Measurements from ENCODE around the gene LINS1. TPM values are rescaled to one million over a fixed set of nuclear protein-coding genes. Genes with fewer than 3 reads are reported as not detected.
A peak's percentile ranks its signal among the peaks of the same experiment; 100 is the strongest.

LINS1 gene
- total RNA-seq, 1 donor from 2014 or later = 14.6 TPM

DNA sequence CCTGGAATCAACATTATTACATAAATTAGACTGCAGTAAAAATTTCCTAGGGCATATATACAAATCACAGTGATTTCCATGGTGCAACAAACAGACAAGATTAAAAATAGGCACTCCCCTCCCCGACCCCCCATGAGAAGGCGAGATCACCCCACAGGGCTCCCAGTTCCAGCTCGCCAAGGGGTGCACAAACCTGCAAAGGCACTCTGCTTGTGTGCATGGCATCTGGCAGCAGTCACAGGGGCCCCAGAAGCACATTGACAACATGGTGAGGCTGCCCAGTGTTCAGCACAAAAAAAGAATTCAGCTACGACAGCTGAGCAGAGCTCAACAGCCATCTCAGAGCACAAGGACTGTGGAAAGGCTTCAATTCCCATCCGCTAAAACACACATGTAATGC is 54.0 kb downstream of the LINS1 start:
- no peak for ATAC-seq

DNA sequence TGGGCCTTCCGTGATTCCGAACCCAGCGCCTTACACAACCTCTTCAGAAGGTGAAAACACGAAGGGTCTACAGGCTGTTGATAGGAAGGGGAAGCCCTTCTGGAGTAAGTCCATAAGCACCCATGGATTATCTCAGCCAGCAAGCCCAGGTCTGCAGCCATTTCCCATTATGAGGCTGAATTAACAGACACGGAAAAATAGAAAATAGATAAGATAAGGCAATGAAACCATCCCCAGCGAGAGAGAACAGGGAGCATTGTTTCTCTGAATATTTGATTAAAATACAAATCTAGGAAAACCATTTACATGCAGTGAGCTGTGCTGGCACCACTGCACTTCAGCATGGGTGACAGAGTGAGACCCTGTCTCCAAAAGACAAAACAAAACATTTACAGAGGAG is 57.0 kb downstream of the LINS1 start:
- no peak for ATAC-seq

DNA sequence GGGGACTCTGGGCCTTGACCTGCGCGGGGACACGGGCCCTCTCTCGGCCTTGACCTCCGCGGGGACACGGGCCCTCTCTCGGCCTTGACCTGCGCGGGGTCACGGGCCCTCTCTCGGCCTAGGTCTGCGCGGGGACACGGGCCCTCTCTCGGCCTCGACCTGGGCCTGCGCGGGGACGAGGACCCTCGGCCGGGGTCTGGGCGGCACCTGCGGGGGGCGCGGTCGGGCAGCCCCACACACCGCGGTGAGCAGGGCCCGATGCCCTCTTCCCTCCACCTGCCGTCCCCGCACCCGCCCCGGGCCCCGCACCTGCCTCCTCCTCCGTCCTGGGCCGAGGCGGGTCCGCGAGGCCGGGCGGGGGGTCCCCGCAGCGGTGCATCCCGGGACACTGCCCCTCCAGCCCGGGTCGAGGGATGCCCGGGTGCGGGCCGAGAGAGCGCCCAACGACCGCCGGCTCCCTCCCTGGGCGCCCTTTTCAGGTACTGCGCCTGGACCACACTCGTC is 57.6 kb downstream of the LINS1 start:
- ATAC-seq = no peak

DNA sequence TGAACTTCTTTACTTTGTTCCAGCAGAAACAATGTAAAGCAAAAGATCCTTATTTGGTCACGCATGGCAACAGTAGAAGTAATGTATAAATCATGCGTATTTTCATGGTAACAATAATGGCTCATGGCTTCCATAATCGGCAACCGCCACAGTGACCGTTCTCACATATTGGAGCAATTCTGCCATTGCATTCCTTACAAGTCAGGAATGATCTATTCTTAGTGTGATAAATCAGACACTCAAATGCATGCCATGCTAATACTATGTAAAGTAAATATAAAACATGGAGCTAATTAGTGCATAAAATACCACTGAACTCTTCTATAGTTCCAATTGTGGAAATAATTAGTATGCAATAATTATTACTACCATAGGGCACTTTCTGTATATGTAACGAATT is 59.7 kb downstream of the LINS1 start:
- no peak for ATAC-seq

DNA sequence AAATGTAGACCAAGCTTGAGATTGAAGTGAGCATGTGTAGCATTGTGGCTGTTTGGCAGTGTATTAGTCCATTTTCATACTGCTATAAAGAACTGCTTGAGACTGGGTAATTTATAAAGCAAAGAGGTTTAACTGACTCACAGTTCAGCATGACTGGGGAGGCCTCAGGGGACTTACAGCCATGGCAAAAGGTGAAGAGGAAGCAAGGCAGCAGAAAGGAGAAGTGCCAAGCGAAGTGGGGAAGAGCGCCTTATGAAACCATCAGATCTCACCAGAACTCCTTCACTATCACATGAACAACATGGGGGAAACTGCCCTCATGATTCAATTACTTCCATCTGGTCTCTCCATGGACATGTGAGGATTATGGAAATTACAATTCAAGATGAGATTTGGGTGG is 64.7 kb downstream of the LINS1 start:
- ATAC-seq = peak; percentile 55

DNA sequence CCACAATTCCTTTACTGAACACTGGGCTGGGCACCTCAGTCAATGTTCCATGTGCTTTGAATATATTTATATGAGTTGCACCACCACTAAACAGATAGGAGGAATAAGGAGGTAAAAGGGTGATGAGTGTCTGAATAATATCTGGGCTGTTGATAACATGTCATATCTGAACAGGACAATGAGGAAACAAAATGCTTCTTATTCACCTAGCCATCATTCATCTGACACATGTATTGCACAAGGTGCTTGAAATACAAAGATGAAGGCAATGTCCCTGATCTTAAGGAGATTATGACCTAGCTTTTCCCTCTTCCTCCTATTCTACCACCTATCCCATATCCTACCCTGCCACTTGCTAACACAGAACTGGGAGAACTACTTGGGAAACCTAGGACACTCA is 65.3 kb downstream of the LINS1 start:
- peak; percentile 78 for ATAC-seq

DNA sequence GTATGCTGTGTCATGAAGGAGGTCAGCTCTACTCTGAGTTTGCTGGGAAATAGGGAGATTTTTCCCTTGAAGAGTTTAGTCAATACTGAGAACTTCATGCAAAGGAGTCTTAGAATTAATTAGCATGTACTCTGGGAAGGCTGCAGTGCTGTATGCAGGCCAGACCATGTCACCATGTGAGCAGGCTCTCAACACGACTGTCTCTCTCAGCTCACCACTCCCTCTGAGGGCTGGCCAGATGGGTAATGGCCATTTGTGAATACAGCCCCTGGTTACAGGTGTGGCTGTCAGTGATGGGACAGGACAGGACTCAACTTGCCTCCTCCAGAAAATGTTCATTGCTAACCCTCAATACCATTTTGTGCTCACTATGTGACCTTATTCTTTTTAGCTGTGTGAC is 68.1 kb downstream of the LINS1 start:
- peak; percentile 74 for ATAC-seq

DNA sequence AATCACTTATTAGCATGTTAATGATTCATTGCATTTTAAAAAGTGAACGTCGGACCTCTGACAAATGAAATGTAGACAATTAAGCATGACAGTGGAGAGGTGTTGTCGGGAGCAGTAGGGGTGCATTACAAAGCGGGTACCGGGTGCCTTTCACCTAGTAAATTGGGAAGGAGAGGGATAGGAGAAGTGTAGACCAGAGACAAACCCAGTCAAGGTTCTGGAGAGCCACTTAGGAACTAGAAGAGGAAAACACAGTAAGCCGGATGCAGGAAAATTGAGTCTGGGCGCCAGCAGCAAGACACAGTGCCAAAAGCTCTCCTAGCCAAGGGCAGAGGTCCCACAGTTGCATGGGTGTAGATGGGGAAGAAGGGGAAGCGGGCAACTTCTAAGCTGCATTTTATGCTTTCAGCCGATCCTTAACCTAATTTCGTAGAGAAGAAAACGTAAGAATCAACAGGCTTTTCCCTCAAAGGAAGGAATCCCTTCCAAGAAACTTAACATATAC is 70.1 kb downstream of the LINS1 start:
- no peak for ATAC-seq

DNA sequence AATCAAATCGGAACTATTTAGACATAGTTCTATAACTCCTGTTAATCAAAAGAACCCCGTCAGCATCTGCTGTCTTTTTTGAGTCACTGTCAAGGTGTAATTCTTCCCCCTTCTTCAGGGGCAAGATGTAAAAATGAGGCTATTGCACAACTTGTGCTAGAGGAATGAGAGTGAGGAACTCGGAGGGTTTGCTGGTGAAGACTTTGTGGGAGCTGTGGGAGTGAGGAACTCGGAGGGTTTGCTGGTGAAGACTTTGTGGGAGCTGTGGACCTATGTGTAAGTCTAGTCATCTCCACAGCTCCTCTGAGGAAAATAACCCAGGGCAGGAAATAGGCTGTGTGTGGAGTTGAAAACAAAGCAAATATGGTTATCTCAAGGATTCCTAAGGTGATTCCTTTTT is 70.8 kb downstream of the LINS1 start:
- ATAC-seq = no peak

DNA sequence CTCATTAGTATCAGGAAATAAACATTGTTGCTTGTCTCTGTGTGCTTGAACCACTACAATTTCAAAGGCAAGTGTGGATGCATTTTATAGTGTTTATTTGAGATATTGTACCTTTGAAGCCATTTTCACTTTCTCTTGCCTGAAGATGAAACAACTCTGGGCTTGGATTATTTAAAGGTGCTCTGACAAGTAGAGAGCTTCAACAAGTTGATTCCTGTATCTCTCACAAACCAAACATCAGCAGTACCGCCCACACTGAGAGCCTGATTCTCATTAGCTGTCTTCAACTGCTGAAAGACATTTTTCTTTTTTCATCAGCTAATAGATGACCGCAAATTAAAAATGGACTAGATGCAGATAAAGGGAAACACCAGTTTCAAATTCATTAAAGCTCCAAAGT is 72.4 kb downstream of the LINS1 start:
- ATAC-seq = peak; percentile 71

DNA sequence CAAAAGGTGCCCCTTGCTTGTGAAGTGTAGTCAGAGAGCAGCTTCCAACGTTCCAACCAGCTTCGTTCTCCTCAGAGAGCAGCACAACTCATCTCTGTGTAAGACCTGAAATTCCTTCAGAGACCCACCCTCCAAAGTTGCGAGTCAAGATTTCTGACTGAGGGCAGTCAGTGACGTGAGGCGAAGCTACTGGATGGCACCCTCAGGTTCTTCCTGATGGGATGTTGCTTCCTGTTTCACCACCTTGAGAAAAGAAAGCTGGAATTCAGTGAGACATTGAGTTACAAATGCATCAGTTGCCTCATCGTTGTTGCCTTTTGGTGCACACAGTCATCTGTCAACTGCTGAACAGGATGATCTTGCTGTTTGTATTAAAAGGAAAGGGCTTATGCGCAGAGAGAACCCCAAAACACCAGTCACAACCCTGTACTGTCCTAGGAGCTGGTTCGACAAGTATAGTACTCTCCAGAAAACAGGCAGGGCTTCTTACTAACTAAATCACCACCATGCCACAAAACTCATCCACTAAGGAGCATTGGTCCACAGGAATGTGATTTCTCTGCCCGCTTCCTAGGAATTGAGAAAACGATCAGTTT is 73.1 kb downstream of the LINS1 start, which contains the start of gene CERS3:
Gene CERS3 (minus strand): TSS at position 118 of the 596 bp plus-strand sequence. CDS start 27,101 bp downstream, outside the sequence.
- ATAC-seq = peak; percentile 92

DNA sequence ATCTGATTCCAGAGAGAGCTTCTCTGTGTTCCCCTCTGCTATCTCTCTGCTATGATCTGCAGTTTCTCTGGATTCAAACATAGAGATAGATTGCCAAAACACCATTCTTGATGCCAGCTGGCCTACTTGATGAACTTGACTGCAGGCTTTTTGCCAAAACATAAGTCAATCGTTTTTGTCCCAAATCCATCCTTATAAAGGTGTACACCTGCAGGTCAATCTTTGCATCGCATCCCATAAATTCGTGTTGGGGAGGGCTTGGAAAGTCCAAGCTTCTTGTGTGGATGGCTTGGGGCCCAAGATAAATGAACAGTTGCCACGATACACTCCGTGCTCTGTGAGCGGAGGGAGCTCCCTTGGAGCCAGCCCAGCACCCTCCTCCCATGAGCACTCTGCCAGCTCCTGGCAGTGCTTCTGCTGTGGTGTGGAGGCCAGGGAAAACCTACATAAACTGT is 75.9 kb downstream of the LINS1 start:
- peak; percentile 38 for ATAC-seq

DNA sequence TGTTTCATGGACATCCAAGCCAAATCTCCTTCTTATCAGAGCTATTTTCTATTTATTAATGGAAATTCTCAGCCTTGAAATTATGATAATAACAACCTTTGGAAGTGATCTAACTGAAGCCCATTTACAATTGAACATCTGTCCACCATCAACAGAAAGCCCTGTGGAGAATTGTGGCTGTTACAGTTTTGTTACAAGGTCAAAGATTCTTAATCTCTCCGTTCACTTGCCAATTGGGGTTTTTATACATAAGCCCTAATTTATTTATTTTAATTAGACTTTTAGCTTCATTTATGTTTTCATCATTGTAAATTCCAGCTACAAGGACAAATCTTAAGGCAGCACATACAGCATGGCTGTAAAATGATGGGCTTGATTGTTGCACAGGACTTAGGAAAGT is 76.5 kb downstream of the LINS1 start:
- ATAC-seq = no peak

DNA sequence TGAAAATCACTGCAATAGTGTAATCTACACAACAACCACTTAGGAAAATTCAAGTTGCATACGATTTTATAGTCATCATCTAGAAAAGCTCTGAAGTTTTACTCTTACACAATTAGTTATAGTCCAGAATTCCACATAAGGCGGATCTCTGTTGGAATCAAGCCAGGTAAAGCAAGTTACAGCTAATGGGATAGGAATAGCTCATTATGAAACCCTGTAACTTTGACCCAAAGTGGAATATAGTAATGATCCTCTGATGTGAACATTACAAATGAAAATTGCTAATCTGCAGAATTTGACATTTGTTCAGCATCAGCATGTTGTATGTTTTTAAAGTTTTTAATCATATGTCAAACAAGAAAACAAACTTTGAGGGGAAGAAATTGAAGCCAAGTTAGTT is 77.7 kb downstream of the LINS1 start:
- ATAC-seq = no peak

DNA sequence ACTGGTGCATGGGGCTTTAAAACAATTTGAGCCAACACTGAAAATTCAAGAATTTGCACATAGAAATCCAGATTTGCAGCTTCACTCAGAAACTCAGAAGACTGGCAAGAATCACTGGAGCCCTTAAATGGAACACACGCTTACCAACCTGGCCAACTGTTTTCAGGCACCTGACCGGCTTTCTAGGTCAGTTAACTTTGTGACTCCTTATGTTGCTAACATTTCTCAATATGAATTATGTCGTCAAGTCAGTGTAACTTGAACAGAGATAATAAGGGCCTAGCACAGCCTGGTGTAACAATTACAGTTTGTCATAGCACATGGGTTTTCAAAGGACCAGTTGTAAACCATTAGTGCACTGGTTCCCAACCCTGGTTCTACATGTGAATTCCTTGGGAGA is 80.1 kb downstream of the LINS1 start:
- ATAC-seq = no peak

DNA sequence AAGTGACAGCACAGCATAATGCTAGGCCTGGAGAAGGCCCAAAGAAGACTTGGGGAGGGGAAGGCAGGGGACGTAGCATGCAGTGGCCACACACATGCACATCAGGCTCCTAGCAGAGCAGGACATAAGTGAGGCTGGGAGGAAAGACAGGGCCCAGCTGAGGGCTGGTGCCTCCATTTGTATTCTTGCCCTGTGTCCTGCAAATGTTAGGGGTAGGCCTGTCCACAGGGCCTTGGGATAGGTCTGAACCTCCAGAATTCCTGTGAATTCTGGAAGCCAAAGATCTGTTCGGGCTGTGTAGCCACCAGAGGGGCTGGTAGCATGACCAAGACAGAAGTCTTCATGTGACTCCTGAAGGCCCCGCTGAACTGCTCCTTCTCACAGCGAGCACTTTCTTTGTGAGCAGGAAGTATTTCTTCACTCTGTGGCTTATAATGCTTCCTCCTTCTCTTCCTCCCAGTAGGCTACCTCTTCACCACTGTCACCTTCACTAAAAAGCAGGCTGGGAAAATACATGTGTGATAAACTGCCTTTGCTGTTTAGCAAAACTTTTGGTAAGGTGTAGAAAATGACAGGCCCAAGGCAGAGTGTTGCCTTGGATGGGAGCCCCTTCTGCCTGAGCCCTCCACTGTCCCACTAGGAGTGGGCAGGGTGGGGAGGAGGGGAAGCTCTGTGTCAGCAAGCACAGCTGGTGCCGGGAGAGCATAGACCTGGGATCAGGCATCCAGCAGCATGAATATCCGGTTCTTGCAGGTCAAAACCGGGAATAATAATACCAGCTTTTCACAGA is 81.7 kb downstream of the LINS1 start:
- peak; percentile 9 for ATAC-seq

DNA sequence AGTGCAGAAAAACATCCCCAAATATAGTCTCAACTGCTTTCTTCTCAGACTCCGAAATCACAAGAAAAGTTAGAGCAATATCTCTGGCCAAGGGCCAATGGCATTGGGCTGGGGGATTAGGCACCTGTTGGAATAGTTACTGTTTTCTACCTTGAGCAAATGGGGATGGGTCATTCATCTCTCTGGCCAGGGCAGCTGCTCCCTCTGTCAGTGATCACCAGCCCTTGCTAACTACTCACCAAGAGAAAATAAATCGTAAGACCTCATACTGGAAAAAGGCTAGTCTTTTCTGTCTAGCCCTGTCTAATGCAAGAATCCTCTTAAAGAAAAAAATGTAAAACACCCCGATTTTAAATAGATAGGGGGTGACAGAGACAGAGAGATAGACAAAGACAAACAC is 84.1 kb downstream of the LINS1 start:
- no peak for ATAC-seq

Other genes starting within 250 kb of the LINS1 start
- gene CERS3, start 73.2 kb downstream of the LINS1 start, total RNA-seq = 120 TPM
- 8.3 TPM for gene ASB7, start 405 bp upstream of the LINS1 start, total RNA-seq

All from esophagus mucosa (tissue), 1 donor.